Type B pancreatic cell (in vitro differentiated cells): ENCODE data around the gene PKN2. TPM values are rescaled to one million over a fixed set of nuclear protein-coding genes. Genes with fewer than 3 reads are reported as not detected.
"Not testable (repeated sequence)": the region's sequence is repeated elsewhere in the genome, so short reads cannot be mapped to it uniquely, and the experiment has no call there.

Source experiments
- DNase-seq: peaks from one replicate; pipeline ENCODE4 v3.0.0; 2021; ENCODE audit warnings: mixed read lengths; ENCODE audit not compliant: unreplicated experiment; ENCODE audit errors: extremely low spot score
- H3K27ac Mint-ChIP-seq: 2 replicates; pipeline ENCODE4 v1.8.0; 2021; ENCODE audit warnings: mild to moderate bottlenecking, mixed read lengths
- H3K27me3 Mint-ChIP-seq: 2 replicates; pipeline ENCODE4 v1.8.0; 2021; ENCODE audit warnings: mixed read lengths
- H3K36me3 Mint-ChIP-seq: 2 replicates; pipeline ENCODE4 v1.8.0; 2021; ENCODE audit warnings: mixed read lengths
- H3K4me1 Mint-ChIP-seq: one replicate; pipeline ENCODE4 v1.8.0; 2021; ENCODE audit warnings: mixed read lengths; ENCODE audit not compliant: unreplicated experiment
- H3K4me3 Mint-ChIP-seq: 2 replicates; pipeline ENCODE4 v1.8.0; 2021; ENCODE audit warnings: mild to moderate bottlenecking, mixed read lengths
- H3K9me3 Mint-ChIP-seq: 2 replicates; pipeline ENCODE4 v1.8.0; 2021; ENCODE audit warnings: mixed read lengths
- CTCF ChIP-seq: fragments of 200-600 bp; sonication (generic); conservative IDR thresholded peaks from 2 replicates; pipeline ENCODE4 v1.5.0; 2021; ENCODE audit warnings: antibody characterized with exemption, mild to moderate bottlenecking
- total RNA-seq: library from RNA; stranded (reverse); gene quantifications from 2 replicates; pipeline ENCODE4 v1.2.1, GENCODE V29; 2021; ENCODE audit warnings: low replicate concordance

Gene PKN2
- total RNA-seq, 1 donor from 2014 or later: 56.0 TPM

GRCh38 chr1:88802950-88803349 lies 118.9 kb downstream of the PKN2 start:
- DNase-seq: no peak
- Mint-ChIP-seq H3K4me1 (no peaks in the 10 kb centered on the region), H3K27ac (peak overlapping the region; percentile 82), H3K9me3 (peaks cover 20% of the 10 kb centered on the region), H3K27me3 (no peaks in the 10 kb centered on the region), H3K36me3 (peaks cover 46% of the 10 kb centered on the region), H3K4me3 (no peak overlapping the region)
- TF ChIP-seq CTCF: no peak

- H3K36me3 Mint-ChIP-seq: peaks cover 44% of the 10 kb centered on the region
- no peaks in the 10 kb centered on the region for H3K27me3 Mint-ChIP-seq
- H3K4me1 Mint-ChIP-seq: no peaks in the 10 kb centered on the region
- H3K4me3 Mint-ChIP-seq: no peak overlapping the region
- no peak for DNase-seq
- no peak overlapping the region for H3K27ac Mint-ChIP-seq
- no peak for TF ChIP-seq CTCF
- H3K9me3 Mint-ChIP-seq: peaks cover 20% of the 10 kb centered on the region
Observed at GRCh38 chr1:88803444-88803843, 119.4 kb downstream of the PKN2 start.

GRCh38 chr1:88812366-88812765 lies 128.3 kb downstream of the PKN2 start:
- Mint-ChIP-seq H3K9me3 (no peaks in the 10 kb centered on the region), H3K4me3 (no peak overlapping the region), H3K27me3 (no peaks in the 10 kb centered on the region), H3K4me1 (no peaks in the 10 kb centered on the region), H3K27ac (no peak overlapping the region), H3K36me3 (peaks cover 28% of the 10 kb centered on the region)
- no peak for DNase-seq
- TF ChIP-seq CTCF: no peak

- DNase-seq: no peak
- H3K4me1 Mint-ChIP-seq: no peaks in the 10 kb centered on the region
- no peak for TF ChIP-seq CTCF
- no peaks in the 10 kb centered on the region for H3K9me3 Mint-ChIP-seq
- H3K27me3 Mint-ChIP-seq: no peaks in the 10 kb centered on the region
- H3K36me3 Mint-ChIP-seq: peaks cover 35% of the 10 kb centered on the region
- no peak overlapping the region for H3K27ac Mint-ChIP-seq
- H3K4me3 Mint-ChIP-seq: no peak overlapping the region
Observed at GRCh38 chr1:88813471-88813870, 129.4 kb downstream of the PKN2 start.

- H3K27ac Mint-ChIP-seq, H3K4me3 Mint-ChIP-seq: not testable (repeated sequence)
- H3K36me3 Mint-ChIP-seq: peaks cover 35% of the 10 kb centered on the region
Observed at GRCh38 chr1:88819642-88820041, 135.6 kb downstream of the PKN2 start.

GRCh38 chr1:88825721-88826120 lies 141.6 kb downstream of the PKN2 start:
- Mint-ChIP-seq H3K4me3 (no peak overlapping the region), H3K27ac (peak overlapping the region; percentile 19), H3K9me3 (no peaks in the 10 kb centered on the region), H3K4me1 (no peaks in the 10 kb centered on the region), H3K36me3 (peaks cover 19% of the 10 kb centered on the region), H3K27me3 (no peaks in the 10 kb centered on the region)
- no peak for TF ChIP-seq CTCF
- DNase-seq: no peak

More at GRCh38 chr1:88819642-88820041, 135.6 kb downstream of the PKN2 start:
- not testable (repeated sequence) for H3K27me3 Mint-ChIP-seq, H3K4me1 Mint-ChIP-seq, DNase-seq, H3K9me3 Mint-ChIP-seq
